WTC11 (cell line): ENCODE data around the gene ATCAY. TPM values are rescaled to one million over a fixed set of nuclear protein-coding genes. Genes with fewer than 3 reads are reported as not detected.

Experiments
- AFF4 ChIP-seq: sonication (generic); formaldehyde crosslinking; IDR thresholded peaks from 2 replicates; pipeline ENCODE4 v1.8.1; 2023; ENCODE audit warnings: mild to moderate bottlenecking, missing genetic modification reagents, borderline replicate concordance
- ATF2 ChIP-seq: sonication (generic); formaldehyde crosslinking; IDR thresholded peaks from 2 replicates; pipeline ENCODE4 v1.8.1; 2022; ENCODE audit warnings: low read depth, missing genetic modification reagents, borderline replicate concordance
- CDX4 ChIP-seq: fragments of 250-450 bp; sonication (Bioruptor Pico); IDR thresholded peaks from 2 replicates; pipeline ENCODE4 v1.9.0; 2021; ENCODE audit warnings: moderate library complexity, mild to moderate bottlenecking, inconsistent platforms, borderline replicate concordance
- CREB1 ChIP-seq: sonication (generic); formaldehyde crosslinking; IDR thresholded peaks from 2 replicates; pipeline ENCODE4 v1.8.0; 2023; ENCODE audit warnings: mild to moderate bottlenecking, missing genetic modification reagents
- CREM ChIP-seq: sonication (generic); formaldehyde crosslinking; IDR thresholded peaks from 2 replicates; pipeline ENCODE4 v1.8.1; 2022; ENCODE audit warnings: mild to moderate bottlenecking, missing genetic modification reagents, moderate library complexity
- E2F4 ChIP-seq: sonication (generic); formaldehyde crosslinking; IDR thresholded peaks from 2 replicates; pipeline ENCODE4 v1.8.1; 2022; ENCODE audit warnings: low read depth, mild to moderate bottlenecking, moderate library complexity, missing genetic modification reagents, borderline replicate concordance
- E2F5 ChIP-seq: sonication (generic); formaldehyde crosslinking; IDR thresholded peaks from 2 replicates; pipeline ENCODE4 v1.8.1; 2022; ENCODE audit warnings: mild to moderate bottlenecking, moderate library complexity, missing genetic modification reagents
- ELF4 ChIP-seq: sonication (generic); formaldehyde crosslinking; IDR thresholded peaks from 2 replicates; pipeline ENCODE4 v1.8.1; 2022; ENCODE audit warnings: low read depth, mild to moderate bottlenecking, moderate library complexity, missing genetic modification reagents
- ETV6 ChIP-seq: sonication (generic); formaldehyde crosslinking; IDR thresholded peaks from 2 replicates; pipeline ENCODE4 v1.8.1; 2022; ENCODE audit warnings: mild to moderate bottlenecking, missing genetic modification reagents
- FOXP1 ChIP-seq: sonication (generic); formaldehyde crosslinking; IDR thresholded peaks from 2 replicates; pipeline ENCODE4 v1.8.0; 2022; ENCODE audit warnings: missing genetic modification reagents, mild to moderate bottlenecking, moderate library complexity, borderline replicate concordance
- GTF2I ChIP-seq: fragments of 250-450 bp; sonication (Bioruptor Pico); conservative IDR thresholded peaks from 2 replicates; pipeline ENCODE4 v1.4.0; 2021; ENCODE audit warnings: mild to moderate bottlenecking
- HMGA2 ChIP-seq: fragments of 250-450 bp; sonication (Bioruptor Pico); IDR thresholded peaks from 2 replicates; pipeline ENCODE4 v1.4.0; 2021; ENCODE audit warnings: mild to moderate bottlenecking, moderate library complexity
- HMGXB4 ChIP-seq: sonication (generic); formaldehyde crosslinking; IDR thresholded peaks from 2 replicates; pipeline ENCODE4 v1.8.1; 2023; ENCODE audit warnings: mild to moderate bottlenecking, moderate library complexity, missing genetic modification reagents
- IRF2 ChIP-seq: sonication (generic); formaldehyde crosslinking; IDR thresholded peaks from 2 replicates; pipeline ENCODE4 v1.8.0; 2022; ENCODE audit warnings: low read depth, missing genetic modification reagents, borderline replicate concordance
- JAZF1 ChIP-seq: fragments of 250-450 bp; sonication (Bioruptor Pico); IDR thresholded peaks from 2 replicates; pipeline ENCODE4 v1.9.0; 2021; ENCODE audit warnings: moderate library complexity, mild to moderate bottlenecking, inconsistent platforms
- MLX ChIP-seq: sonication (generic); formaldehyde crosslinking; IDR thresholded peaks from 2 replicates; pipeline ENCODE4 v1.8.1; 2023; ENCODE audit warnings: mild to moderate bottlenecking, missing genetic modification reagents, moderate library complexity
- MXD4 ChIP-seq: fragments of 250-450 bp; sonication (Bioruptor Pico); IDR thresholded peaks from 2 replicates; pipeline ENCODE4 v1.8.0; 2021; ENCODE audit warnings: mild to moderate bottlenecking, moderate library complexity, borderline replicate concordance
- NFATC4 ChIP-seq: fragments of 250-450 bp; sonication (Bioruptor Pico); IDR thresholded peaks from 2 replicates; pipeline ENCODE4 v1.9.0; 2021; ENCODE audit warnings: mild to moderate bottlenecking
- NFYB ChIP-seq: sonication (generic); formaldehyde crosslinking; conservative IDR thresholded peaks from 2 replicates; pipeline ENCODE4 v1.8.0; 2022; ENCODE audit warnings: low read depth, missing genetic modification reagents
- NR3C1 ChIP-seq: sonication (generic); formaldehyde crosslinking; conservative IDR thresholded peaks from 2 replicates; pipeline ENCODE4 v1.8.1; 2023; ENCODE audit warnings: low read depth, mild to moderate bottlenecking, missing genetic modification reagents
- RELA ChIP-seq: sonication (generic); formaldehyde crosslinking; IDR thresholded peaks from 2 replicates; pipeline ENCODE4 v1.8.1; 2022; ENCODE audit warnings: missing genetic modification reagents, mild to moderate bottlenecking, borderline replicate concordance
- USF1 ChIP-seq: sonication (generic); formaldehyde crosslinking; IDR thresholded peaks from 2 replicates; pipeline ENCODE4 v1.8.0; 2022; ENCODE audit warnings: mild to moderate bottlenecking, missing genetic modification reagents
- ZNF232 ChIP-seq: sonication (generic); formaldehyde crosslinking; IDR thresholded peaks from 2 replicates; pipeline ENCODE4 v1.8.0; 2022; ENCODE audit warnings: mild to moderate bottlenecking, missing genetic modification reagents
- ZNF416 ChIP-seq: fragments of 250-450 bp; sonication (Bioruptor Pico); IDR thresholded peaks from 2 replicates; pipeline ENCODE4 v1.9.0; 2021; ENCODE audit warnings: mild to moderate bottlenecking, inconsistent platforms
- ZNF512 ChIP-seq: sonication (generic); formaldehyde crosslinking; IDR thresholded peaks from 2 replicates; pipeline ENCODE4 v1.8.1; 2022; ENCODE audit warnings: missing genetic modification reagents, borderline replicate concordance
- ZNF671 ChIP-seq: fragments of 250-450 bp; sonication (Bioruptor Pico); IDR thresholded peaks from 2 replicates; pipeline ENCODE4 v1.8.0; 2021; ENCODE audit warnings: mild to moderate bottlenecking
- total RNA-seq: library from RNA; stranded (reverse); gene quantifications from 3 replicates; pipeline ENCODE4 v1.2.3, GENCODE V29; 2021

The ATCAY gene
- total RNA-seq, 1 experiment from 2014 or later, result 23.5 TPM

GRCh38 chr19:3868770-3869456, 11.6 kb upstream of the ATCAY start, which contains the start of gene ZFR2 (continued):
- TF ChIP-seq HMGA2 (no peak), CREB1 (CRISPR knock-in tag) (peak; percentile 99), USF1 (peak; percentile 86), MXD4 (CRISPR knock-in tag) (no peak), CDX4 (CRISPR knock-in tag) (no peak), IRF2 (peak; percentile 98), ATF2 (CRISPR knock-in tag) (peak; percentile 98), ZNF512 (CRISPR knock-in tag) (peak; percentile 97), JAZF1 (no peak), NR3C1 (CRISPR knock-in tag) (peak; percentile 99), CREM (peak; percentile 95), RELA (CRISPR knock-in tag) (peak; percentile 100), E2F4 (CRISPR knock-in tag) (peak; percentile 96), ELF4 (CRISPR knock-in tag) (peak; percentile 99), GTF2I (CRISPR knock-in tag) (no peak), FOXP1 (peak; percentile 100), E2F5 (CRISPR knock-in tag) (peak; percentile 99), ZNF416 (no peak), MLX (peak; percentile 98), NFATC4 (no peak), HMGXB4 (CRISPR knock-in tag) (peak; percentile 97), ZNF671 (no peak), ETV6 (CRISPR knock-in tag) (peak; percentile 100), AFF4 (CRISPR knock-in tag) (peak; percentile 99), ZNF232 (CRISPR knock-in tag) (peak; percentile 100), NFYB (CRISPR knock-in tag) (peak; percentile 81)
